ENCODE results near the gene SERPIND1.

SERPIND1 gene

GRCh38 chr22:20811971-20812660 is 38.2 kb downstream of the SERPIND1 start:
- no peak overlapping the region for H3K4me3 ChIP-seq (ENCODE audit: low read depth, low read length)
- TF ChIP-seq CTCF (IDR thresholded peaks at IDR 0.05; ENCODE audit: low read depth, low read length) (no peak), POLR2A (IDR thresholded peaks at IDR 0.05; ENCODE audit: extremely low read depth, insufficient read length) (no peak), MAX (IDR thresholded peaks at IDR 0.05; ENCODE audit: low read depth, low read length) (no peak), MYC (IDR thresholded peaks at IDR 0.05; ENCODE audit: low read depth, low read length) (no peak)
- DNase-seq (ENCODE audit: low read depth): no peak

GRCh38 chr22:20813056-20813455 is 39.1 kb downstream of the SERPIND1 start:
- DNase-seq (ENCODE audit: low read depth): no peak
- TF ChIP-seq POLR2A (IDR thresholded peaks at IDR 0.05; ENCODE audit: extremely low read depth, insufficient read length): no peak
- TF ChIP-seq MAX (IDR thresholded peaks at IDR 0.05; ENCODE audit: low read depth, low read length): no peak
- no peak for TF ChIP-seq CTCF (IDR thresholded peaks at IDR 0.05; ENCODE audit: low read depth, low read length)
- TF ChIP-seq MYC (IDR thresholded peaks at IDR 0.05; ENCODE audit: low read depth, low read length): no peak
- no peak overlapping the region for H3K4me3 ChIP-seq (ENCODE audit: low read depth, low read length)

GRCh38 chr22:20814221-20814808 is 40.4 kb downstream of the SERPIND1 start:
- DNase-seq (ENCODE audit: low read depth): no peak
- no peak for TF ChIP-seq MYC (IDR thresholded peaks at IDR 0.05; ENCODE audit: low read depth, low read length)
- no peak for TF ChIP-seq CTCF (IDR thresholded peaks at IDR 0.05; ENCODE audit: low read depth, low read length)
- TF ChIP-seq MAX (IDR thresholded peaks at IDR 0.05; ENCODE audit: low read depth, low read length): no peak
- TF ChIP-seq POLR2A (IDR thresholded peaks at IDR 0.05; ENCODE audit: extremely low read depth, insufficient read length): no peak

DNA sequence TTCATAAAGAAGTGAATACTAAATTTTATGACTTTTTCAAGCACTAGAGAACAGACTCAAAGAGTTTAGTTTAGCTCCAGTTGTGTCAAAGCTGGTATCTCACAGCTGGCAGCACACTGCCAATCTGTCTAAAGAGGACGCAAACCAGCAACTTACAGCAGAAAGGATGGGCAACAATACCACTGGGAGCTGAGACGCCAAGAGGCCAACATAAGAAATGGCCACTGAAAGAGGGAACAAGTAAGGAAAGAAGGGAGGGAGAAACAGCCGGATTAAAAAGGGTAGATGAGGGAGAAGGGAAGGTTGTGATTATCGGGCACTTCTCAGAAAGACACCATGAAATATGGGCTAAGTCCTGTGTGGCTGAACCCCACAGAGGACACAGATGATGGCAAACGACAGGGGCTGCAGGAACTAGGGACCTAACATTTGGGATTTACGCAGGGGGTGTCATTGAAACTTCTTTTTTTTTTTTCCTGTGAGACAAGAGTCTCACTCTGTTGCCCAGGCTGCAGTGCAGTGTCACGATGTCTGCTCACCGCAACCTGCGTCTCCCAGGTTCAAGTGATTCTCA is 41.7 kb downstream of the SERPIND1 start:
- TF ChIP-seq MAX (IDR thresholded peaks at IDR 0.05; ENCODE audit: low read depth, low read length): no peak
- TF ChIP-seq POLR2A (IDR thresholded peaks at IDR 0.05; ENCODE audit: extremely low read depth, insufficient read length): no peak
- TF ChIP-seq CTCF (IDR thresholded peaks at IDR 0.05; ENCODE audit: low read depth, low read length): no peak
- TF ChIP-seq MYC (IDR thresholded peaks at IDR 0.05; ENCODE audit: low read depth, low read length): no peak
- H3K4me3 ChIP-seq (ENCODE audit: low read depth, low read length): no peak overlapping the region
- no peak for DNase-seq (ENCODE audit: low read depth)

More at GRCh38 chr22:20814221-20814808, 40.4 kb downstream of the SERPIND1 start:
- no peak overlapping the region for H3K4me3 ChIP-seq (ENCODE audit: low read depth, low read length)

DNA sequence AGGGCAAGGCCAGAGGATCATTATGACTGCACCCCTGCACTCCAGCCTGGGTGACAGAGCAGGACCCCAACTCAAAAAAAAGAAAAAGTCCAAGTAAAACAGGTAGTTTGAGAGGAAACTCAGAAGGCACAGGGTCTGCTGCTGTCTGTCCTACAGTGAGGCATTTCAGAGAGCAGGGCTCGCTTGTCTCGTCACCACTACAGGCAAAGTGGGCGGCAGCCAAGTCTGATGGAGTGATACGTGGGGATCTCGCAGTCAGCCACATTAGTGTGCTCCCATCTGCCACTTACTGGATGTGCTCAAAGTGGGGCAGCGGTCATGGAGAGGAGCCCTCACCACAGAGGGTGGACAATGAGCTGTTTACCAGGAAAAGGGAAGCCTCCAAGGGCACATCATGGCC is 42.6 kb downstream of the SERPIND1 start:
- no peak overlapping the region for H3K4me3 ChIP-seq (ENCODE audit: low read depth, low read length)
- no peak for DNase-seq (ENCODE audit: low read depth)
- TF ChIP-seq MAX (IDR thresholded peaks at IDR 0.05; ENCODE audit: low read depth, low read length): no peak
- no peak for TF ChIP-seq CTCF (IDR thresholded peaks at IDR 0.05; ENCODE audit: low read depth, low read length)
- TF ChIP-seq MYC (IDR thresholded peaks at IDR 0.05; ENCODE audit: low read depth, low read length): no peak
- TF ChIP-seq POLR2A (IDR thresholded peaks at IDR 0.05; ENCODE audit: extremely low read depth, insufficient read length): no peak

All from NB4 (cell line).